ENCODE results near the gene PI4K2A. TPM values are rescaled to one million over a fixed set of nuclear protein-coding genes. Genes with fewer than 3 reads are reported as not detected.

Gene PI4K2A
- total and polyA plus RNA-seq, 8 donors: 2.2 to 8.9 (median 3.6) TPM

DNA sequence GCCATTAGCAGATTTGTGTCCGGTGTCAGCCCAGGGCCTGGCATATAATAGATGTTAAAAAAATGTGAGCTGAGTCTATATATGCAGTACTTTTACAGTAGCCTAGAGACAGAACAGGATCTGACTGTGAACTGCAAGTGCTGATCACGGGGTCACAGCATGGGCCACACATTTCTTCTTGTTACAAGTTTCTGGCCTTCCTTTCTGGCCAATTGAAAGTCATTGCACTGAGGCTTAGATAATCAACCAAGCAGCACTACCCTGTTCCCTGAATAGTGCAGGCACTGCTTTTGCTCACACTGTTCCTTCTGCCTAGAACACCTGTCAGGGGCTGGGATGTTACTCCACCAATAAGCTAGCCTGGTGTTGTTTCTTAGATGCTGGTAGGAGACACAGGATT is 67.7 kb downstream of the PI4K2A start:
- Histone ChIP-seq H3K4me1 (peaks cover 0 to 3% (median 0%) of the 10 kb centered on the region in 3 donors), H3K27me3 (no peaks in the 10 kb centered on the region), H3K27ac (no peak overlapping the region), H3K4me3 (no peak overlapping the region), H3K9me3 (no peaks in the 10 kb centered on the region), H3K36me3 (no peaks in the 10 kb centered on the region)
- no peak for ATAC-seq
- no peak for FAIRE-seq
- no peak for DNase-seq
- 73 to 81% methylated on average over 2 of the region's 2 CpGs for WGBS, 2 donors
- TF ChIP-seq, protein P1, sequence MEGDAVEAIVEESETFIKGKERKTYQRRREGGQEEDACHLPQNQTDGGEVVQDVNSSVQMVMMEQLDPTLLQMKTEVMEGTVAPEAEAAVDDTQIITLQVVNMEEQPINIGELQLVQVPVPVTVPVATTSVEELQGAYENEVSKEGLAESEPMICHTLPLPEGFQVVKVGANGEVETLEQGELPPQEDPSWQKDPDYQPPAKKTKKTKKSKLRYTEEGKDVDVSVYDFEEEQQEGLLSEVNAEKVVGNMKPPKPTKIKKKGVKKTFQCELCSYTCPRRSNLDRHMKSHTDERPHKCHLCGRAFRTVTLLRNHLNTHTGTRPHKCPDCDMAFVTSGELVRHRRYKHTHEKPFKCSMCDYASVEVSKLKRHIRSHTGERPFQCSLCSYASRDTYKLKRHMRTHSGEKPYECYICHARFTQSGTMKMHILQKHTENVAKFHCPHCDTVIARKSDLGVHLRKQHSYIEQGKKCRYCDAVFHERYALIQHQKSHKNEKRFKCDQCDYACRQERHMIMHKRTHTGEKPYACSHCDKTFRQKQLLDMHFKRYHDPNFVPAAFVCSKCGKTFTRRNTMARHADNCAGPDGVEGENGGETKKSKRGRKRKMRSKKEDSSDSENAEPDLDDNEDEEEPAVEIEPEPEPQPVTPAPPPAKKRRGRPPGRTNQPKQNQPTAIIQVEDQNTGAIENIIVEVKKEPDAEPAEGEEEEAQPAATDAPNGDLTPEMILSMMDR (IDR thresholded peaks at IDR 0.05): no peak
- intact Hi-C loops (cut with DNase I): no loop called here

DNA sequence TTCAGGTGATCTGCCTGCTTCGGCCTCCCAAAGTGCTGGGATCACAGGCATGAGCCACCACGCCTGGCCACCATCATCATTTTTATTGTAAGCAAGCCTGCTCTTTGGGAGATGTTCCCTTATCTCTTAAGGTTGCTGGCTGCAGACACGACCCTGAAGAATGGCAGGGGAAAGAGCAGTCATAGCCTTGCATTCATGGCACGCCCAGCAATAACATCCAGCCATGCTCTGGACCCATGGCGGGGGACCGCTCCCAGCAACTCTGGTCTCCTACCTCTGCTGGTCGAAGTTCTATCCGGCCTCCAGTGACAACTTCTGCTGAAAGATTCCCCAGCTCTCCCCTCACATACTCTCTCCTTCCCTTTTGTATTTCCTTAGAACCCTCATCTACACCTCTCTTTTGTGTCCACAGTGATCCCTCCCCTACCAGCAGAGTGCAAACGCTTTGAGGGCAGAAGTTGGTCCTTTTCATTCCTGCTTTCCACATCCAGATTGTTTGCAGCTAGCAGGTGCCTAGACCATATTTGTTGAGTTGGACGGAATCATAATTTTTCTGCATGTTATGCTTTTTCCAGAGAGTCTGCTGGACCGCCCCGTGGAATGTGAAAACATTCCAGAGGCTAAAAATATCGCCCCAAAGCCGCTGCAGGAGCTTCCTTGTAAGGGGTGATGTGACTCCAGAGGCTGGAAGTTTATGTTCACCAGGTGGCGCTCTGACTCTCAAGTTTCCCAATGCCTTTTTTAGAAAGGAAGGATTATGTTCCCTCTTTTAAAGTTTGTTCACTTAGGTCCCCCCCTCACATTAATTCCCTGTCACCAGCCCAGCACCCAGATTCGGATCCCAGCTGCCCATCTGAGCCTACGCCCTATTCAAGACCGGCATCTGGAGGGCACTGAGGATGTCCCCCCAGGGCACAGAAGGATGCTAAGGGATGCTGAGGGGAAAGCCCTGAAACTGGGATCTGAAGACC is 68.8 kb downstream of the PI4K2A start:
- intact Hi-C loops (cut with DNase I): no loop called here
- no peak overlapping the region for H3K4me3 ChIP-seq
- TF ChIP-seq, protein P1 (IDR thresholded peaks at IDR 0.05): peak; percentile 17 to 47 (median 32)
- DNase-seq (peak in 5 of 6 donors; percentile 42 to 66 (median 53)), FAIRE-seq (no peak), ATAC-seq (peak in 3 of 4 donors; percentile 19 to 26 (median 24))
- H3K4me1 ChIP-seq: peaks cover 0 to 4% (median 0%) of the 10 kb centered on the region in 3 donors
- no peak overlapping the region for H3K27ac ChIP-seq
- 32 to 39% methylated on average over 18 of the region's 18 CpGs for WGBS, 2 donors
- no peaks in the 10 kb centered on the region for H3K27me3 ChIP-seq
- H3K9me3 ChIP-seq: no peaks in the 10 kb centered on the region
- no peaks in the 10 kb centered on the region for H3K36me3 ChIP-seq

DNA sequence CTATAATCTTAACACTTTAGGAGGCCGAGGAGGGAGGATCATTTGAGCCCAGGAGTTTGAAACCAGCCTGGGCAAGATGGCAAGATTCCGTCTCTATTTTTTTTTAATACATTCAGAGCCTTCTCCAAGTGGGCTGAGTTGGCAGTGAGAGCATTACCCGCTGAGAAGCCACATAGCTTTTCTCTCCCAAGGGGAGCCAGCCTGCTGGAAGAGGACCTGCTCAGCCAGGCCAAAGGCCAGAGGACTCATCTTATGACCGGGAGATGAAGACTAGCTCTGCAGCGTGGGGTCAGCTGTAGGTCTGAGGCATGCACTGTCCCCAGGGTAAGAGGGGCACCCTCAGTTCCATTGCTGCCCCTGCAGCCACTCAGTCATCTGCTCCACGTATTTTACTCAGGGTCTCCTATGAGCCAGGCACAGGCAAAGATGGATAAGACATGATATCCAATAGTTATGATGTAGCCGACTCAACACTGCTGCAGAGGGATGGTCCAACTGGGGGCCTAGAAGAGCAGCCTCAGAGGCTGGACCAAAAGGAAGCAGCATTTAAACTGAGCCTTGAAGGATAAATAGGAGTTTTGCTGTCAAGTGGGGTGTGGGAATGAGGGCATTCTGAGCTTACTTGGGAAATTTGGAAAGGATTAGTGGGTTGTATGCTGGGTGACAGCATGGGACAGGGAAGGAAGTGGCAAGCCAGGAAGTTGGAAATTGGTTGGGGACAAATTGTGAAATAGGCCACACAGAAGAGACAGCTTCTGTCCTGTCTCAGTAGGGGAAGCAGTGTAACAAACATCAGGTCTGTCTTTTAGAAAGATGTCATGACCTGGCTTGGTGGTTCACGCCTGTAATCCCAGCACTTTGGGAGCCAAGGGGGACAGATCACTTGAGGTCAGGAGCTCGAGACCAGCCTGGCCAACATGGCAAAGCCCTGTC is 71.4 kb downstream of the PI4K2A start:
- FAIRE-seq (no peak), DNase-seq (peak in 1 of 6 donors; percentile 13), ATAC-seq (no peak)
- WGBS, 2 donors: 86 to 91% methylated on average over 9 of the region's 9 CpGs
- Histone ChIP-seq H3K4me3 (no peak overlapping the region), H3K4me1 (peaks cover 0 to 4% (median 0%) of the 10 kb centered on the region in 3 donors), H3K36me3 (no peaks in the 10 kb centered on the region), H3K9me3 (no peaks in the 10 kb centered on the region), H3K27ac (no peak overlapping the region), H3K27me3 (no peaks in the 10 kb centered on the region)
- TF ChIP-seq, protein P1 (IDR thresholded peaks at IDR 0.05): no peak
- intact Hi-C loops (cut with DNase I): no loop called here

DNA sequence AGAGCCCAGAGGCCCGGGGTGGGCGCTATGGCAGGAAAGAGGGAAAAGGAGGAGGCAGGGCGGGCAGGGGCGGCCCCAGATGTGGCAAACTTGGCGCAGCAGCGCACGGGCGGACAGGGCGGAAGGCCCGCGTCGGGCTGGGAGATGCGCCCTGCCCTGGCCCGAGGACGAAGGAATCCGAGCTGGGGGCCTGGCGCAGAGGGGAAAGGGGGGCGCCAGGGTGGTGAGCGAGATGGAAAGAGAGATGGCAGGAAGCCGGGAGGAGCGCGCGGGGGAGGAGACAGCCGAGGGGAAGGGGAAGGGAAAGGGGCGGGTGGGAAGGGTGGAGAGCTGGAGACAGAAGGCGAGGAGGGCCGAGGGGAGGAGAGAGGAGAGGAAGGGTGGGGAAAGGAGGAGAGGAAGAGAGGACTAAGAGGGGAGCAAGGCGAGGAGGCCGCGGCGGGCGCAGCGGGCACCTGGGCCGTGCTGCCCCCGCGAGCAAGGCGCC is 72.9 kb downstream of the PI4K2A start, which contains the start of gene MARVELD1:
TSS of gene MARVELD1 (plus strand) at position 392 of the 487 bp plus-strand sequence. CDS start 147 bp downstream, outside the sequence.
- Histone ChIP-seq H3K4me3 (peak within 1 kb of the TSS; percentile 32 to 68 (median 54)), H3K27me3 (no peaks in the 10 kb centered on the region), H3K9me3 (no peaks in the 10 kb centered on the region), H3K4me1 (peaks cover 0 to 4% (median 0%) of the 10 kb centered on the region in 3 donors), H3K36me3 (no peaks in the 10 kb centered on the region), H3K27ac (peak within 1 kb of the TSS; percentile 49 to 81 (median 73))
- FAIRE-seq: no peak
- intact Hi-C loops (cut with DNase I): no loop called here
- TF ChIP-seq, protein P1 (IDR thresholded peaks at IDR 0.05): no peak
- peak in 5 of 6 donors; percentile 30 to 69 (median 56) for DNase-seq
- WGBS, 2 donors: 24 to 34% methylated on average over 26 to 37 of the region's 37 CpGs
- peak in 1 of 4 donors; percentile 15 for ATAC-seq

Measured in pancreas (tissue), 10 donors.